Measurements from ENCODE around the gene GLYATL2. TPM values are rescaled to one million over a fixed set of nuclear protein-coding genes. Genes with fewer than 3 reads are reported as not detected.
A peak's percentile ranks its signal among the peaks of the same experiment; 100 is the strongest.

The GLYATL2 gene
- total and polyA plus RNA-seq, 9 of the 15 experiments (the other 6 are each of a cell fraction or from before 2014, with no cell fraction given), result not detected

DNA sequence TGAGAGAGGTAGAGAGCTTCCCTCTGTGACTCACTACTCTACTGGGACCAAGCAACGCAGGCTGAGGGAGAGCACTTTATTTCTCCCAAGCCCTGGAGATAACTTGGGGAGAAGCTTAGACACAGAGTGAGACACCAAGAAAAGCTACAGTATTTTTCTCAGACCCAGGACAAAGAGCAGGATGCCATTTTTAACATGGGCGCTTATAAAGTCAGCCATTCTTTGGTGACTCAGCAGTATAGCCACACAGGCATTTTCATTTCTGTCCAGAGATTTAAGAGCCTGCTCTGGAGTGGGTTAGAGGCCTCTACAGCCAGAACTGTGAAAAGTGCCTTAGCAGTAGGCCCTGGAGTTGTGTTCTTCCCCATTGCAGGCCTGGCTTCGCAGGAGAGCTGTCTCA lies 57.8 kb downstream of the GLYATL2 start (continued):
- TF ChIP-seq, protein P1, sequence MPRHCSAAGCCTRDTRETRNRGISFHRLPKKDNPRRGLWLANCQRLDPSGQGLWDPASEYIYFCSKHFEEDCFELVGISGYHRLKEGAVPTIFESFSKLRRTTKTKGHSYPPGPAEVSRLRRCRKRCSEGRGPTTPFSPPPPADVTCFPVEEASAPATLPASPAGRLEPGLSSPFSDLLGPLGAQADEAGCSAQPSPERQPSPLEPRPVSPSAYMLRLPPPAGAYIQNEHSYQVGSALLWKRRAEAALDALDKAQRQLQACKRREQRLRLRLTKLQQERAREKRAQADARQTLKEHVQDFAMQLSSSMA (CRISPR knock-in tag; IDR thresholded peaks at IDR 0.05), result no peak
- TF ChIP-seq BRF1 (IDR thresholded peaks at IDR 0.05; ENCODE audit: borderline replicate concordance, extremely low read depth, insufficient read length) (no peak), KDM2B (CRISPR knock-in tag; IDR thresholded peaks at IDR 0.05) (no peak), FUS (optimal IDR thresholded peaks at IDR 0.05; ENCODE audit: low read depth, low read length) (no peak), C11orf30 (IDR thresholded peaks at IDR 0.05; ENCODE audit: low read depth) (peak; percentile 75), BDP1 (IDR thresholded peaks at IDR 0.05; ENCODE audit: insufficient read depth, insufficient read length) (no peak), SRSF9 (IDR thresholded peaks at IDR 0.05; ENCODE audit: borderline replicate concordance, low read depth, low read length) (no peak), GTF2F1 (IDR thresholded peaks at IDR 0.05; ENCODE audit: low read depth, low read length) (no peak)
- TF ChIP-seq, protein P2, sequence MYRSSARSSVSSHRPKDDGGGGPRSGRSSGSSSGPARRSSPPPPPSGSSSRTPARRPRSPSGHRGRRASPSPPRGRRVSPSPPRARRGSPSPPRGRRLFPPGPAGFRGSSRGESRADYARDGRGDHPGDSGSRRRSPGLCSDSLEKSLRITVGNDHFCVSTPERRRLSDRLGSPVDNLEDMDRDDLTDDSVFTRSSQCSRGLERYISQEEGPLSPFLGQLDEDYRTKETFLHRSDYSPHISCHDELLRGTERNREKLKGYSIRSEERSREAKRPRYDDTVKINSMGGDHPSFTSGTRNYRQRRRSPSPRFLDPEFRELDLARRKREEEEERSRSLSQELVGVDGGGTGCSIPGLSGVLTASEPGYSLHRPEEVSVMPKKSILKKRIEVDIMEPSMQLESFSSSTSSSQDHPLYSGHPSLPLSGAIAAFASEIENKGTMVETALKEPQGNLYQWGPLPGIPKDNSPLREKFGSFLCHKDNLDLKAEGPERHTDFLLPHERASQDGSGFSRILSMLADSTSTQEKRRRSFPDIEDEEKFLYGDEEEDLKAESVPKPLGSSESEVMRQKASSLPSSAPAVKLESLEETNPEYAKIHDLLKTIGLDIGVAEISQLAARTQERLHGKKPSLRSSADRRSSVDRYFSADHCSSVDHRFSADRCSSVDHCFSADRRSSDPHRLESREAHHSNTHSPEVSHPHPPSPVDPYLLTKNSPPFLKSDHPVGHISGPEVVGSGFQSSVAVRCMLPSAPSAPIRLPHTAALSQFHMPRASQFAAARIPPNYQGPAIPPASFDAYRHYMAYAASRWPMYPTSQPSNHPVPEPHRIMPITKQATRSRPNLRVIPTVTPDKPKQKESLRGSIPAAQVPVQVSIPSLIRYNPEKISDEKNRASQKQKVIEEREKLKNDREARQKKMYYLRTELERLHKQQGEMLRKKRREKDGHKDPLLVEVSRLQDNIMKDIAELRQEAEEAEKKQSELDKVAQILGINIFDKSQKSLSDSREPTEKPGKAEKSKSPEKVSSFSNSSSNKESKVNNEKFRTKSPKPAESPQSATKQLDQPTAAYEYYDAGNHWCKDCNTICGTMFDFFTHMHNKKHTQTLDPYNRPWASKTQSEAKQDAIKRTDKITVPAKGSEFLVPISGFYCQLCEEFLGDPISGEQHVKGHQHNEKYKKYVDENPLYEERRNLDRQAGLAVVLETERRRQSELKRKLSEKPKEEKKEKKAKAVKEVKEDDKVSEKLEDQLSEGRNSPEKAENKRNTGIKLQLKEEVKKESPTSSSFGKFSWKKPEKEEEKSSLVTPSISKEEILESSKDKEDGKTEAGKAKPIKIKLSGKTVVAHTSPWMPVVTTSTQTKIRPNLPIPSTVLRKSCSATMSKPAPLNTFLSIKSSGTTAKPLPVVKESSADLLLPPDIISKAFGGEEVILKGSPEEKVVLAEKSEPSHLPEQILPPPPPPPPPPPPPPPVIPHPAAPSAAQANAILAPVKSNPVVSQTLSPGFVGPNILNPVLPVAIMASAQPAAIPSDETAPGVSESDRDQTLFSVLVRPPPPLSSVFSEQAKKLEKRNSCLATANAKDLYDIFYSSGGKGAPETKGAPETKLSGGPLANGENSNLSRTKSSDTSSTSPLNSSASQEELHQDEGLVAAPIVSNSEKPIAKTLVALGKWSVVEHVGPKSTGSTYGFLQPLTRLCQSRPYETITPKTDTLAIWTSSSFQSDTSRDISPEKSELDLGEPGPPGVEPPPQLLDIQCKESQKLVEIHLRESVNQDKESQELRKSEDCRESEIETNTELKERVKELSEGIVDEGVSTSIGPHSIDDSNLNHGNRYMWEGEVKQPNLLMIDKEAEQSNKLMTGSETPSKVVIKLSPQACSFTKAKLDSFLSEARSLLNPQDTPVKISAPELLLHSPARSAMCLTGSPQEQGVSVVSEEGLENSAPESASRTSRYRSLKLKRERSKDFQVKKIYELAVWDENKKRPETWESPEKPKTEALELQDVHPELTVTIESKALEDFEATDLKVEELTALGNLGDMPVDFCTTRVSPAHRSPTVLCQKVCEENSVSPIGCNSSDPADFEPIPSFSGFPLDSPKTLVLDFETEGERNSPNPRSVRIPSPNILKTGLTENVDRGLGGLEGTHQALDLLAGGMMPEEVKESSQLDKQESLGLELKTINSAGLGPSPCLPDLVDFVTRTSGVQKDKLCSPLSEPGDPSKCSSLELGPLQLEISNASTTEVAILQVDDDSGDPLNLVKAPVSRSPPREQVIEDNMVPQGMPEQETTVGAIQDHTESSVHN (IDR thresholded peaks at IDR 0.05; ENCODE audit: borderline replicate concordance in 1 of 2, low read depth in 1 of 2), result no peak
- TF ChIP-seq, protein P3, sequence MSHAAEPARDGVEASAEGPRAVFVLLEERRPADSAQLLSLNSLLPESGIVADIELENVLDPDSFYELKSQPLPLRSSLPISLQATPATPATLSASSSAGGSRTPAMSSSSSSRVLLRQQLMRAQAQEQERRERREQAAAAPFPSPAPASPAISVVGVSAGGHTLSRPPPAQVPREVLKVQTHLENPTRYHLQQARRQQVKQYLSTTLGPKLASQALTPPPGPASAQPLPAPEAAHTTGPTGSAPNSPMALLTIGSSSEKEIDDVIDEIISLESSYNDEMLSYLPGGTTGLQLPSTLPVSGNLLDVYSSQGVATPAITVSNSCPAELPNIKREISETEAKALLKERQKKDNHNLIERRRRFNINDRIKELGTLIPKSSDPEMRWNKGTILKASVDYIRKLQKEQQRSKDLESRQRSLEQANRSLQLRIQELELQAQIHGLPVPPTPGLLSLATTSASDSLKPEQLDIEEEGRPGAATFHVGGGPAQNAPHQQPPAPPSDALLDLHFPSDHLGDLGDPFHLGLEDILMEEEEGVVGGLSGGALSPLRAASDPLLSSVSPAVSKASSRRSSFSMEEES (CRISPR knock-in tag; IDR thresholded peaks at IDR 0.05), result no peak
- TF ChIP-seq, protein P4, sequence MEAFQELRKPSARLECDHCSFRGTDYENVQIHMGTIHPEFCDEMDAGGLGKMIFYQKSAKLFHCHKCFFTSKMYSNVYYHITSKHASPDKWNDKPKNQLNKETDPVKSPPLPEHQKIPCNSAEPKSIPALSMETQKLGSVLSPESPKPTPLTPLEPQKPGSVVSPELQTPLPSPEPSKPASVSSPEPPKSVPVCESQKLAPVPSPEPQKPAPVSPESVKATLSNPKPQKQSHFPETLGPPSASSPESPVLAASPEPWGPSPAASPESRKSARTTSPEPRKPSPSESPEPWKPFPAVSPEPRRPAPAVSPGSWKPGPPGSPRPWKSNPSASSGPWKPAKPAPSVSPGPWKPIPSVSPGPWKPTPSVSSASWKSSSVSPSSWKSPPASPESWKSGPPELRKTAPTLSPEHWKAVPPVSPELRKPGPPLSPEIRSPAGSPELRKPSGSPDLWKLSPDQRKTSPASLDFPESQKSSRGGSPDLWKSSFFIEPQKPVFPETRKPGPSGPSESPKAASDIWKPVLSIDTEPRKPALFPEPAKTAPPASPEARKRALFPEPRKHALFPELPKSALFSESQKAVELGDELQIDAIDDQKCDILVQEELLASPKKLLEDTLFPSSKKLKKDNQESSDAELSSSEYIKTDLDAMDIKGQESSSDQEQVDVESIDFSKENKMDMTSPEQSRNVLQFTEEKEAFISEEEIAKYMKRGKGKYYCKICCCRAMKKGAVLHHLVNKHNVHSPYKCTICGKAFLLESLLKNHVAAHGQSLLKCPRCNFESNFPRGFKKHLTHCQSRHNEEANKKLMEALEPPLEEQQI (IDR thresholded peaks at IDR 0.05), result no peak
- TF ChIP-seq, protein P5, sequence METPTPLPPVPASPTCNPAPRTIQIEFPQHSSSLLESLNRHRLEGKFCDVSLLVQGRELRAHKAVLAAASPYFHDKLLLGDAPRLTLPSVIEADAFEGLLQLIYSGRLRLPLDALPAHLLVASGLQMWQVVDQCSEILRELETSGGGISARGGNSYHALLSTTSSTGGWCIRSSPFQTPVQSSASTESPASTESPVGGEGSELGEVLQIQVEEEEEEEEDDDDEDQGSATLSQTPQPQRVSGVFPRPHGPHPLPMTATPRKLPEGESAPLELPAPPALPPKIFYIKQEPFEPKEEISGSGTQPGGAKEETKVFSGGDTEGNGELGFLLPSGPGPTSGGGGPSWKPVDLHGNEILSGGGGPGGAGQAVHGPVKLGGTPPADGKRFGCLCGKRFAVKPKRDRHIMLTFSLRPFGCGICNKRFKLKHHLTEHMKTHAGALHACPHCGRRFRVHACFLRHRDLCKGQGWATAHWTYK (CRISPR knock-in tag; IDR thresholded peaks at IDR 0.05), result no peak

Data from K562 (cell line).